ENCODE data around the gene C2CD2. TPM values are rescaled to one million over a fixed set of nuclear protein-coding genes. Genes with fewer than 3 reads are reported as not detected.

Gene C2CD2
- total RNA-seq (ENCODE audit: unreplicated experiment): 34.3 TPM
- long read RNA-seq, partial matches to known transcripts: 4 of 4 reads
- long read RNA-seq, other reads (novel, unspliced or antisense): 0 of 4 reads

DNA sequence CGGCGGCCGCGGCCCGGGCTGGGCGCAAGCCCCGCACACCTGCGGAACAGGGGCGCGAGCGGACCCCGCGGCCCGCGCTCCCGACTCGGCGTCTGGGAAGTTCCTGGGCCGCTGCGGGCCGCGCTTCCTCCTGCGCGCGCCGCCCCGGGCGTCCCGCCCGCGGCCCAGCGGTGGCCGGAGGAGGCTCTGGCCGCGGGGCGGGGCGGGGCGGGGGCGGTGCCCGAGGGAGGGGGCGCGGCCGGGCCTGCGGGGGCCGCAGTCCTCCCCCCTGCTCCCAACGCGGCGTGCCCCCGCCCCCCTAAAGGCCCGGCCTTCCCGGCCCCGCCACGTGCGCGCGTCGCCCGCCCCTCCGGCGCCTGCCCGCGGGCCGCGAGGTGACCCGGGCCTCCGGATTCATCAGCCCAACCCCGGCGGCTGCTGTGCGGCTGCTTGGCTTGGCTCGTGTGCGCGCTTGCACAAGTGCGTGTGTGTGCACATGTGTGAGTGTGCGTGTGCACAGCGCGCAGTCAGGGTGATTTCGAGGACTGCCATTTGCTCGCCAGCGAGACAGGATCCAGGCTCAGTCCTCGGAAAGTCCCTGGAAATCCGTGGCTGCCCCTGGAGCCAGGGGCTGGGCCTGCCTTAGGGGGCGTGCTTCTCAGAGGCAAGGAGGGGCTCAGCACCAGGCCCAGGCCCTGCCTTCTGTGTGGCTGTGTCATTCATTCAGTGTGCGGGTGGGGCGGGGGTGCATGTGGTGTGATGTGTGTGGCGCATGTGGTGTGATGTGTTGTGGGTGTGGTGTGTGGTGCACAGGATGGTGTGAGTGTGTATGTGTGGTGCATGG lies at the start of gene C2CD2:
Gene C2CD2, minus strand, starts transcription at position 188 of the 823 bp plus-strand sequence. CDS start 370 bp downstream, outside the sequence.
- Mint-ChIP-seq H3K4me1 (ENCODE audit: unreplicated experiment) (peaks cover 22% of the 10 kb centered on the region), H3K27me3 (ENCODE audit: unreplicated experiment) (peaks cover 24% of the 10 kb centered on the region)
- peak; percentile 51 for DNase-seq (ENCODE audit: low spot score)

GRCh38 chr21:42003051-42003461 lies 49.2 kb upstream of the C2CD2 start:
- Mint-ChIP-seq H3K4me1 (ENCODE audit: unreplicated experiment) (peaks cover 8% of the 10 kb centered on the region), H3K9me3 (ENCODE audit: unreplicated experiment) (no peaks in the 10 kb centered on the region), H3K36me3 (ENCODE audit: low read depth, unreplicated experiment) (peaks cover 12% of the 10 kb centered on the region), H3K27me3 (ENCODE audit: unreplicated experiment) (peaks cover 2% of the 10 kb centered on the region), H3K27ac (ENCODE audit: unreplicated experiment) (no peak overlapping the region), H3K4me3 (ENCODE audit: unreplicated experiment) (no peak overlapping the region)
- TF ChIP-seq, protein P1, sequence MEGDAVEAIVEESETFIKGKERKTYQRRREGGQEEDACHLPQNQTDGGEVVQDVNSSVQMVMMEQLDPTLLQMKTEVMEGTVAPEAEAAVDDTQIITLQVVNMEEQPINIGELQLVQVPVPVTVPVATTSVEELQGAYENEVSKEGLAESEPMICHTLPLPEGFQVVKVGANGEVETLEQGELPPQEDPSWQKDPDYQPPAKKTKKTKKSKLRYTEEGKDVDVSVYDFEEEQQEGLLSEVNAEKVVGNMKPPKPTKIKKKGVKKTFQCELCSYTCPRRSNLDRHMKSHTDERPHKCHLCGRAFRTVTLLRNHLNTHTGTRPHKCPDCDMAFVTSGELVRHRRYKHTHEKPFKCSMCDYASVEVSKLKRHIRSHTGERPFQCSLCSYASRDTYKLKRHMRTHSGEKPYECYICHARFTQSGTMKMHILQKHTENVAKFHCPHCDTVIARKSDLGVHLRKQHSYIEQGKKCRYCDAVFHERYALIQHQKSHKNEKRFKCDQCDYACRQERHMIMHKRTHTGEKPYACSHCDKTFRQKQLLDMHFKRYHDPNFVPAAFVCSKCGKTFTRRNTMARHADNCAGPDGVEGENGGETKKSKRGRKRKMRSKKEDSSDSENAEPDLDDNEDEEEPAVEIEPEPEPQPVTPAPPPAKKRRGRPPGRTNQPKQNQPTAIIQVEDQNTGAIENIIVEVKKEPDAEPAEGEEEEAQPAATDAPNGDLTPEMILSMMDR (IDR thresholded peaks at IDR 0.05; ENCODE audit: unreplicated experiment): no peak
- no peak for DNase-seq (ENCODE audit: low spot score)

More for the DNA sequence above, at the start of gene C2CD2:
- H3K9me3 Mint-ChIP-seq (ENCODE audit: unreplicated experiment): no peaks in the 10 kb centered on the region
- peak within 1 kb of the TSS; percentile 11 for H3K27ac Mint-ChIP-seq (ENCODE audit: unreplicated experiment)
- peaks cover 9% of the 10 kb centered on the region for H3K36me3 Mint-ChIP-seq (ENCODE audit: low read depth, unreplicated experiment)
- TF ChIP-seq, protein P1 (IDR thresholded peaks at IDR 0.05; ENCODE audit: unreplicated experiment): no peak
- peak within 1 kb of the TSS; percentile 82 for H3K4me3 Mint-ChIP-seq (ENCODE audit: unreplicated experiment)

GRCh38 chr21:42002421-42002958 lies 48.7 kb upstream of the C2CD2 start:
- H3K9me3 Mint-ChIP-seq (ENCODE audit: unreplicated experiment): no peaks in the 10 kb centered on the region
- H3K27ac Mint-ChIP-seq (ENCODE audit: unreplicated experiment): no peak overlapping the region
- H3K27me3 Mint-ChIP-seq (ENCODE audit: unreplicated experiment): peaks cover 2% of the 10 kb centered on the region
- H3K4me3 Mint-ChIP-seq (ENCODE audit: unreplicated experiment): no peak overlapping the region
- DNase-seq (ENCODE audit: low spot score): no peak
- H3K4me1 Mint-ChIP-seq (ENCODE audit: unreplicated experiment): peaks cover 8% of the 10 kb centered on the region
- TF ChIP-seq, protein P1 (IDR thresholded peaks at IDR 0.05; ENCODE audit: unreplicated experiment): no peak
- H3K36me3 Mint-ChIP-seq (ENCODE audit: low read depth, unreplicated experiment): peaks cover 12% of the 10 kb centered on the region

- Mint-ChIP-seq H3K4me3 (ENCODE audit: unreplicated experiment) (no peak overlapping the region), H3K36me3 (ENCODE audit: low read depth, unreplicated experiment) (peaks cover 14% of the 10 kb centered on the region), H3K27me3 (ENCODE audit: unreplicated experiment) (peaks cover 2% of the 10 kb centered on the region), H3K27ac (ENCODE audit: unreplicated experiment) (no peak overlapping the region), H3K9me3 (ENCODE audit: unreplicated experiment) (peaks cover 2% of the 10 kb centered on the region), H3K4me1 (ENCODE audit: unreplicated experiment) (peaks cover 8% of the 10 kb centered on the region)
- TF ChIP-seq, protein P1 (IDR thresholded peaks at IDR 0.05; ENCODE audit: unreplicated experiment): no peak
- DNase-seq (ENCODE audit: low spot score): no peak
Measured at GRCh38 chr21:42001781-42002180, 48.0 kb upstream of the C2CD2 start.

- H3K27me3 Mint-ChIP-seq (ENCODE audit: unreplicated experiment): peaks cover 2% of the 10 kb centered on the region
- H3K27ac Mint-ChIP-seq (ENCODE audit: unreplicated experiment): no peak overlapping the region
- peaks cover 21% of the 10 kb centered on the region for H3K36me3 Mint-ChIP-seq (ENCODE audit: low read depth, unreplicated experiment)
- DNase-seq (ENCODE audit: low spot score): no peak
- H3K9me3 Mint-ChIP-seq (ENCODE audit: unreplicated experiment): peaks cover 4% of the 10 kb centered on the region
- H3K4me3 Mint-ChIP-seq (ENCODE audit: unreplicated experiment): no peak overlapping the region
- TF ChIP-seq, protein P1 (IDR thresholded peaks at IDR 0.05; ENCODE audit: unreplicated experiment): no peak
- H3K4me1 Mint-ChIP-seq (ENCODE audit: unreplicated experiment): peaks cover 8% of the 10 kb centered on the region
Measured at GRCh38 chr21:42000908-42001307, 47.1 kb upstream of the C2CD2 start.

Measured in endothelial cell (in vitro differentiated cells).